OCI-M2 (cell line): ENCODE results near the gene NCR2.

ENCODE experiments used
- DNase-seq: peaks from one replicate; lab custom pipeline; 2025; ENCODE audit not compliant: unreplicated experiment; lab: John Stamatoyannopoulos, UW

NCR2 gene

GRCh38 chr6:41392246-41392645 is 56.8 kb downstream of the NCR2 start:
- no peak for DNase-seq

- DNase-seq, result no peak
Measured at GRCh38 chr6:41396335-41396734, 60.9 kb downstream of the NCR2 start.

- no peak for DNase-seq
Measured at GRCh38 chr6:41399424-41399823, 64.0 kb downstream of the NCR2 start.
